Effector CD8-positive, alpha-beta T cell (primary cell): ENCODE measurements around the gene KRTAP12-3.

ENCODE experiments used
- DNase-seq: peaks from one replicate; lab custom pipeline; 2025; lab: John Stamatoyannopoulos, UW

Gene KRTAP12-3

DNA sequence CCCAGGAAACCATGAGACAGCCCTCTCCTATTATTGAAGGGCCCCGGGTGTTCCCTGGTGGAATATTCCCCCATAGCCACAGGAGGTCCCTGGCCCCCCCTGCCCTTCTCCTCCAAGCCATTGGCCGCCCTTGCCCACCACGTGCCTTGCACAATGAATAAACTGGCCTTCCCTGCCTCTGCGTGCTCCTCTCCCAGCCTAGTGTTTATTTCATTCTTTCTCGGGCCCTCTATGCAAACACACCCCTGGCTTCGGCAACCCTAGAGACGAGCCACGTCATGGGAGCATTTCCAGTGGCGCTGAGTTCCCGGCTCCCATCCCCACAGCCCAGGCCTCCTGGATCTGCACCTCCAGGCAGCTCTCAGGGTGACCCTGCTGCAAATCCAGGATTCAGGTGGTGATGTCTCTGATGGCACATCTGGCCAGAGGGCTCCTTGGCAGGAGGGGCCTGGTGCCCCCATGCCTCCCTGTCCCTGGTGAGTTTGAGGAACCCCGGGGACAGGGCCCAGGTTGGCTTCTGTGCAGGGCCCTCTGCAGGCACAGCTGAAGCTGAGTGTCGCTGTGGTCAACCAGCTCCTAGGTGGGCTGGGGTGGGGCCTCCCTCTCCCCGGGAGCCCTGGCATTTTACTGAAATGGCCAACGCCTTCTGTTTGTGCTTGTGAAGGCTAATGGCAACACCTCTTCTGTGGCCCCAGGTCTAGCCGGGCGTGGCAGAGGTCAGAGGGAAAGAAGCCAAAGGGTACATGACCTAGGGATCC is 45.4 kb downstream of the KRTAP12-3 start:
- DNase-seq, result no peak

DNA sequence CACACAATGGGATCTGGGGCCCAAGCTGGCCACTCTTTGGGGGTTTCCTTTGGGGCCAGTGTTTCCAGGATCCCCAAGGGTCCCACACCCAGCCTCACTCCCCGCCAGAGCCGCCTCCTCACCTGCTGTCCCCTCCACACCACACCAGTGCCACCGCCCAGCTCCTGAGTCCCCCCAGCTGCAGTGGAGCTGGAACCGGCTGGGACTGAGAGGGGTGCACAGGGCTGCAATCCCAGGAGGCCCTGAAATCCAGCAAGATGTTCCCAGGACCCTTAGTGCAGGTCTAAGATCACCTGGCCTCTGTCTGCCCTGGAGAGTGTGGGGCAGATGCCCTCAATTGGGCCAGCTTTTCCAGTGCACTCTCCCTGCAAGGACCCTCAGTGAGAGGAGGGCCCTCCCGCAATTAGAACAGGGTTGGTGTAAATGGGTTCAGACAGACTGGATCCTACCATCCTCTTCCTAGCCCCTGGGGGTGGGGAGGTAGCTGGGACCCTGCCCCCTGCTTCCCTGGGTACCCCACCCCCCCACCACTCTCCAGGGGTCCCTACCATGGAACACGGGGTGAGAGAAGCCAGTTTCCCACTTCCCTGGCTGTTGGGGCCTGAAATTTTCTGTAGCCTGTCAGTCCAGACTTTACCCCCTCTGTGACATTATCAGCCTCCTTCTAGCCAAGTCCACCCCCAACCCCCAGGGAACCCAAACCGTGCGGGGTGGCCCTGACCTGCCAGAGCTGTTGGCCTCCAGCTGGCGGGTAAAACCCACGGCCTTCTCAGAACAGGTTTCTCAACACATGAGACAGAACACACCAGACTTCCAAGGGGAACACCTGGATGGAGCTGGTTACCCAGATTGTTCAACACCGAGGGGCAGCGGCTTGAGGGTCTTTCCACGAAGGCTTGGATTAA is 46.3 kb downstream of the KRTAP12-3 start:
- no peak for DNase-seq

- no peak for DNase-seq
Observed at GRCh38 chr21:44704636-44705001, 46.9 kb downstream of the KRTAP12-3 start.

GRCh38 chr21:44706026-44706705 is 48.4 kb downstream of the KRTAP12-3 start:
- no peak for DNase-seq

GRCh38 chr21:44706706-44707581 is 49.2 kb downstream of the KRTAP12-3 start:
- no peak for DNase-seq
